Measurements from ENCODE around the gene ZFP69. TPM values are rescaled to one million over a fixed set of nuclear protein-coding genes. Genes with fewer than 3 reads are reported as not detected.
A peak's percentile ranks its signal among the peaks of the same experiment; 100 is the strongest.

Gene ZFP69
- total RNA-seq, 1 experiment from 2014 or later, result 7.1 TPM

- no peaks in the 10 kb centered on the region for H3K36me3 ChIP-seq (ENCODE audit: insufficient read depth, low read length, poor library complexity, severe bottlenecking)
- peak overlapping the region; percentile 70 for H3K27ac ChIP-seq (ENCODE audit: low read depth, low read length, poor library complexity, severe bottlenecking)
- no peaks in the 10 kb centered on the region for H3K27me3 ChIP-seq (replicated peaks; ENCODE audit: insufficient read depth, low read depth, low read length, poor library complexity)
- peak; percentile 79 for DNase-seq (ENCODE audit: low spot score)
- H3K4me1 ChIP-seq (ENCODE audit: insufficient read depth, low read length, poor library complexity, severe bottlenecking), result peaks cover 12% of the 10 kb centered on the region
- intact Hi-C loops (cut with micrococcal nuclease; ENCODE audit: unreplicated experiment), result no loop called here
- ChIA-PET CTCF (interaction anchor here (0.5 to 1.4 kb wide), 4 partner anchors 9 to 417 kb away, joined by 3 to 6 read pairs (median 4); no protein-coding TSS in a partner anchor), POLR2A (ENCODE audit: low non-redundant PET) (interaction anchor here (0.6 kb wide), 1 partner anchor 80 kb away, joined by 3 read pairs; no protein-coding TSS in a partner anchor)
- H3K4me3 ChIP-seq (ENCODE audit: low read depth, low read length, poor library complexity, severe bottlenecking), result peak overlapping the region; percentile 62
- no peaks in the 10 kb centered on the region for H3K9me3 ChIP-seq (ENCODE audit: low read depth, low read length, poor library complexity, severe bottlenecking)
- no peak for TF ChIP-seq EZH2 (IDR thresholded peaks at IDR 0.05; ENCODE audit: borderline replicate concordance, low read depth, low read length, poor library complexity, severe bottlenecking)
- TF ChIP-seq CTCF (conservative IDR thresholded peaks at IDR 0.05; ENCODE audit: low read depth, low read length), result peak; percentile 80
- no TSS peak for BruUV-seq (replicated peaks)
Measured at GRCh38 chr1:40532844-40533424, 55.8 kb downstream of the ZFP69 start.

GRCh38 chr1:40534589-40534988 lies 57.5 kb downstream of the ZFP69 start:
- Histone ChIP-seq H3K4me1 (ENCODE audit: insufficient read depth, low read length, poor library complexity, severe bottlenecking) (peaks cover 12% of the 10 kb centered on the region), H3K9me3 (ENCODE audit: low read depth, low read length, poor library complexity, severe bottlenecking) (no peaks in the 10 kb centered on the region), H3K27me3 (replicated peaks; ENCODE audit: insufficient read depth, low read depth, low read length, poor library complexity) (no peaks in the 10 kb centered on the region), H3K27ac (ENCODE audit: low read depth, low read length, poor library complexity, severe bottlenecking) (no peak overlapping the region), H3K4me3 (ENCODE audit: low read depth, low read length, poor library complexity, severe bottlenecking) (no peak overlapping the region), H3K36me3 (ENCODE audit: insufficient read depth, low read length, poor library complexity, severe bottlenecking) (no peaks in the 10 kb centered on the region)
- BruUV-seq (replicated peaks), result no TSS peak
- intact Hi-C loops (cut with micrococcal nuclease; ENCODE audit: unreplicated experiment), result no loop called here
- no peak for DNase-seq (ENCODE audit: low spot score)
- TF ChIP-seq EZH2 (IDR thresholded peaks at IDR 0.05; ENCODE audit: borderline replicate concordance, low read depth, low read length, poor library complexity, severe bottlenecking), result no peak
- no peak for TF ChIP-seq CTCF (conservative IDR thresholded peaks at IDR 0.05; ENCODE audit: low read depth, low read length)
- ChIA-PET POLR2A (ENCODE audit: low non-redundant PET) (no interaction called here), CTCF (no interaction called here)

GRCh38 chr1:40535732-40536131 lies 58.6 kb downstream of the ZFP69 start:
- ChIA-PET CTCF (no interaction called here), POLR2A (ENCODE audit: low non-redundant PET) (no interaction called here)
- DNase-seq (ENCODE audit: low spot score), result no peak
- no TSS peak for BruUV-seq (replicated peaks)
- Histone ChIP-seq H3K36me3 (ENCODE audit: insufficient read depth, low read length, poor library complexity, severe bottlenecking) (no peaks in the 10 kb centered on the region), H3K27me3 (replicated peaks; ENCODE audit: insufficient read depth, low read depth, low read length, poor library complexity) (no peaks in the 10 kb centered on the region), H3K4me3 (ENCODE audit: low read depth, low read length, poor library complexity, severe bottlenecking) (no peak overlapping the region), H3K4me1 (ENCODE audit: insufficient read depth, low read length, poor library complexity, severe bottlenecking) (peaks cover 12% of the 10 kb centered on the region), H3K27ac (ENCODE audit: low read depth, low read length, poor library complexity, severe bottlenecking) (no peak overlapping the region), H3K9me3 (ENCODE audit: low read depth, low read length, poor library complexity, severe bottlenecking) (no peaks in the 10 kb centered on the region)
- intact Hi-C loops (cut with micrococcal nuclease; ENCODE audit: unreplicated experiment), result no loop called here
- no peak for TF ChIP-seq EZH2 (IDR thresholded peaks at IDR 0.05; ENCODE audit: borderline replicate concordance, low read depth, low read length, poor library complexity, severe bottlenecking)
- no peak for TF ChIP-seq CTCF (conservative IDR thresholded peaks at IDR 0.05; ENCODE audit: low read depth, low read length)

Measured in A673 (cell line).